HEK293 (cell line): ENCODE measurements around the gene ENSA.

Experiments
- IKZF3 ChIP-seq: fragments of 450-650 bp; IDR thresholded peaks from 2 replicates; pipeline ENCODE4 v1.5.0; 2018; ENCODE audit warnings: missing biosample characterization, mild to moderate bottlenecking, missing genetic modification characterization, moderate library complexity
- KLF17 ChIP-seq: fragments of 450-650 bp; formaldehyde crosslinking; IDR thresholded peaks from 2 replicates; pipeline ENCODE4 v1.5.1; 2016; ENCODE audit warnings: missing biosample characterization, missing genetic modification characterization
- TRIM28 ChIP-seq: IDR thresholded peaks from 2 replicates; pipeline ENCODE4 v1.6.1; 2011; ENCODE audit warnings: low read length, control low read depth, borderline replicate concordance
- ZBTB6 ChIP-seq: fragments of 450-650 bp; formaldehyde crosslinking; IDR thresholded peaks from 2 replicates; pipeline ENCODE4 v1.5.1; 2017; ENCODE audit warnings: missing biosample characterization, missing genetic modification characterization
- ZNF174 ChIP-seq: fragments of 450-650 bp; formaldehyde crosslinking; IDR thresholded peaks from 2 replicates; pipeline ENCODE4 v1.5.0; 2017; ENCODE audit warnings: missing biosample characterization, mild to moderate bottlenecking, missing genetic modification characterization
- ZNF24 ChIP-seq: fragments of 450-650 bp; formaldehyde crosslinking; IDR thresholded peaks from 2 replicates; pipeline ENCODE4 v1.5.1; 2016; ENCODE audit warnings: missing biosample characterization, missing genetic modification characterization
- ZNF274 ChIP-seq, 2 experiments: fragments of 200-500 bp in 1 of 2; fragments of 450-650 bp in 1 of 2; sonication (Bioruptor generic) in 1 of 2; formaldehyde crosslinking in 1 of 2; IDR thresholded peaks; 2 replicates each; pipeline versions ENCODE4 v1.5.1 to v1.6.1; 2014 to 2016; ENCODE audit warnings: borderline replicate concordance in 1 of 2, inconsistent platforms in 1 of 2, low read length in 1 of 2, missing biosample characterization in 1 of 2, missing genetic modification characterization in 1 of 2
- ZNF280D ChIP-seq: fragments of 450-650 bp; formaldehyde crosslinking; IDR thresholded peaks from 2 replicates; pipeline ENCODE4 v1.5.1; 2016; ENCODE audit warnings: missing biosample characterization, missing genetic modification characterization
- ZNF324 ChIP-seq: fragments of 450-650 bp; formaldehyde crosslinking; IDR thresholded peaks from 2 replicates; pipeline ENCODE4 v1.5.1; 2016; ENCODE audit warnings: missing biosample characterization, missing genetic modification characterization
- ZNF561 ChIP-seq: fragments of 450-650 bp; IDR thresholded peaks from 2 replicates; pipeline ENCODE4 v1.5.1; 2018; ENCODE audit warnings: missing biosample characterization, missing genetic modification characterization, borderline replicate concordance
- ZNF776 ChIP-seq: fragments of 450-650 bp; formaldehyde crosslinking; IDR thresholded peaks from 2 replicates; pipeline ENCODE4 v1.5.0; 2017; ENCODE audit warnings: missing biosample characterization, missing genetic modification characterization, borderline replicate concordance
- ZNF785 ChIP-seq: fragments of 450-650 bp; formaldehyde crosslinking; IDR thresholded peaks from 2 replicates; pipeline ENCODE4 v1.5.1; 2016; ENCODE audit warnings: missing biosample characterization, missing genetic modification characterization
- TF ChIP-seq, protein P1 (sequence below): fragments of 450-650 bp; formaldehyde crosslinking; IDR thresholded peaks from 2 replicates; pipeline ENCODE4 v1.5.1; 2016; ENCODE audit warnings: missing biosample characterization, missing genetic modification characterization
- TF ChIP-seq, protein P2 (sequence below): fragments of 450-650 bp; formaldehyde crosslinking; IDR thresholded peaks from 2 replicates; pipeline ENCODE4 v1.5.1; 2017; ENCODE audit warnings: missing biosample characterization, mild to moderate bottlenecking, missing genetic modification characterization, moderate library complexity

DNA sequence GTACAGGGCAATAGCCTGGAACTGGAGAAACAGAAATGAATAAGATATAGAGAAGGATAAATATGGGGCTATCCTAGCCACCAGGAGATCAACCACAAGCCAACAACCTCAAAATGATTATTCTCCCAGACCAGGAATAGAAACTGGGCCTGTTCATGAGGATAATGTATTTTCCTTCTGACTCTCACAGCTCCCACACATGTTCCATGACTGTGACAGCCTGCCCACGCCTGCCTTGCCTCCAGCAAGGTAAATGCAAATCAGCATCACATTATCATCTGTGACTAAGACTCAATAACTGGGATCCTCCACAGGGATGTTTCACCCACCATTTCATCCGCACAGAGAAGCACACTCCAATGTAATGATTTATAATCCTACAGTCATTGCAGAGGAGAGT is 3.3 kb downstream of the ENSA start:
- TF ChIP-seq, protein P1, sequence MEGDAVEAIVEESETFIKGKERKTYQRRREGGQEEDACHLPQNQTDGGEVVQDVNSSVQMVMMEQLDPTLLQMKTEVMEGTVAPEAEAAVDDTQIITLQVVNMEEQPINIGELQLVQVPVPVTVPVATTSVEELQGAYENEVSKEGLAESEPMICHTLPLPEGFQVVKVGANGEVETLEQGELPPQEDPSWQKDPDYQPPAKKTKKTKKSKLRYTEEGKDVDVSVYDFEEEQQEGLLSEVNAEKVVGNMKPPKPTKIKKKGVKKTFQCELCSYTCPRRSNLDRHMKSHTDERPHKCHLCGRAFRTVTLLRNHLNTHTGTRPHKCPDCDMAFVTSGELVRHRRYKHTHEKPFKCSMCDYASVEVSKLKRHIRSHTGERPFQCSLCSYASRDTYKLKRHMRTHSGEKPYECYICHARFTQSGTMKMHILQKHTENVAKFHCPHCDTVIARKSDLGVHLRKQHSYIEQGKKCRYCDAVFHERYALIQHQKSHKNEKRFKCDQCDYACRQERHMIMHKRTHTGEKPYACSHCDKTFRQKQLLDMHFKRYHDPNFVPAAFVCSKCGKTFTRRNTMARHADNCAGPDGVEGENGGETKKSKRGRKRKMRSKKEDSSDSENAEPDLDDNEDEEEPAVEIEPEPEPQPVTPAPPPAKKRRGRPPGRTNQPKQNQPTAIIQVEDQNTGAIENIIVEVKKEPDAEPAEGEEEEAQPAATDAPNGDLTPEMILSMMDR (tag by site-specific recombination): no peak
- TF ChIP-seq ZNF280D (tag by site-specific recombination) (no peak), TRIM28 (no peak), ZNF561 (tag by site-specific recombination) (no peak), ZNF24 (tag by site-specific recombination) (no peak), ZBTB6 (no peak), ZNF785 (tag by site-specific recombination) (no peak), ZNF776 (tag by site-specific recombination) (no peak), IKZF3 (tag by site-specific recombination) (no peak), KLF17 (tag by site-specific recombination) (no peak), ZNF324 (tag by site-specific recombination) (no peak), ZNF274 (IDR thresholded peaks at IDR 0.05; ENCODE audit: low read length) (no peak), ZNF274 (tag by site-specific recombination; IDR thresholded peaks at IDR 0.05; ENCODE audit: borderline replicate concordance) (no peak), ZNF174 (tag by site-specific recombination) (no peak)
- TF ChIP-seq, protein P2, sequence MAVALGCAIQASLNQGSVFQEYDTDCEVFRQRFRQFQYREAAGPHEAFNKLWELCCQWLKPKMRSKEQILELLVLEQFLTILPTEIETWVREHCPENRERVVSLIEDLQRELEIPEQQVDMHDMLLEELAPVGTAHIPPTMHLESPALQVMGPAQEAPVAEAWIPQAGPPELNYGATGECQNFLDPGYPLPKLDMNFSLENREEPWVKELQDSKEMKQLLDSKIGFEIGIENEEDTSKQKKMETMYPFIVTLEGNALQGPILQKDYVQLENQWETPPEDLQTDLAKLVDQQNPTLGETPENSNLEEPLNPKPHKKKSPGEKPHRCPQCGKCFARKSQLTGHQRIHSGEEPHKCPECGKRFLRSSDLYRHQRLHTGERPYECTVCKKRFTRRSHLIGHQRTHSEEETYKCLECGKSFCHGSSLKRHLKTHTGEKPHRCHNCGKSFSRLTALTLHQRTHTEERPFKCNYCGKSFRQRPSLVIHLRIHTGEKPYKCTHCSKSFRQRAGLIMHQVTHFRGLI (tag by site-specific recombination): no peak
